A673 (cell line): Measurements from ENCODE around the gene HBP1. TPM values are rescaled to one million over a fixed set of nuclear protein-coding genes. Genes with fewer than 3 reads are reported as not detected.

Source experiments
- BruUV-seq: library from RNA; stranded (reverse); fragments of 400-500 nt; replicated peaks from 2 replicates; lab custom pipeline; 2021; lab: Mats Ljungman, UMichigan
- CTCF ChIA-PET: fragments of 300-600 bp; sonication (Branson Sonifier 250); formaldehyde crosslinking; loops from one replicate; lab custom pipeline; 2022; ENCODE audit warnings: antibody characterized with exemption; lab: Charles Lee
- POLR2A ChIA-PET: fragments of 300-600 bp; sonication (Branson Sonifier 250); formaldehyde crosslinking; loops from one replicate; lab custom pipeline; 2022; ENCODE audit warnings: antibody characterized with exemption; ENCODE audit not compliant: low non-redundant PET; lab: Charles Lee
- DNase-seq: peaks from one replicate; pipeline ENCODE4 v3.0.0-alpha.2; 2015; ENCODE audit warnings: low spot score
- H3K27ac ChIP-seq: fragments of 200-600 bp; sonication (generic); 2 replicates; pipeline ENCODE4 v1.5.1; 2016; ENCODE audit warnings: mixed run types, low read depth, mild to moderate bottlenecking, mixed read lengths, antibody characterized with exemption, low read length; ENCODE audit not compliant: poor library complexity, severe bottlenecking
- H3K27me3 ChIP-seq: fragments of 200-600 bp; sonication (generic); replicated peaks from 2 replicates; pipeline ENCODE4 v1.6.1; 2017; ENCODE audit warnings: mixed run types, low read depth, mild to moderate bottlenecking, mixed read lengths, antibody characterized with exemption, low read length; ENCODE audit not compliant: insufficient read depth, poor library complexity
- H3K36me3 ChIP-seq: fragments of 200-600 bp; sonication (generic); 2 replicates; pipeline ENCODE4 v1.6.1; 2016; ENCODE audit warnings: mixed run types, mild to moderate bottlenecking, mixed read lengths, antibody characterized with exemption, low read length; ENCODE audit not compliant: insufficient read depth, poor library complexity, severe bottlenecking
- H3K4me1 ChIP-seq: fragments of 200-600 bp; sonication (generic); 2 replicates; pipeline ENCODE4 v1.6.1; 2017; ENCODE audit warnings: mixed run types, mild to moderate bottlenecking, mixed read lengths, antibody characterized with exemption, low read length; ENCODE audit not compliant: insufficient read depth, poor library complexity, severe bottlenecking
- H3K4me3 ChIP-seq: fragments of 200-600 bp; sonication (generic); 2 replicates; pipeline ENCODE4 v1.5.1; 2016; ENCODE audit warnings: low read depth, mixed run types, mild to moderate bottlenecking, mixed read lengths, low read length; ENCODE audit not compliant: poor library complexity, severe bottlenecking
- H3K9me3 ChIP-seq: fragments of 200-600 bp; sonication (generic); 2 replicates; pipeline ENCODE4 v1.6.1; 2016; ENCODE audit warnings: mixed run types, low read depth, mild to moderate bottlenecking, mixed read lengths, antibody characterized with exemption, low read length; ENCODE audit not compliant: poor library complexity, severe bottlenecking
- CTCF ChIP-seq: fragments of 300-800, 200-600 bp; sonication (generic); conservative IDR thresholded peaks from 2 replicates; pipeline ENCODE4 v1.5.1; 2017; ENCODE audit warnings: low read depth, mild to moderate bottlenecking, antibody characterized with exemption, low read length, moderate library complexity, mixed read lengths
- EZH2 ChIP-seq: fragments of 200-600 bp; sonication (generic); IDR thresholded peaks from 2 replicates; pipeline ENCODE4 v1.6.1; 2017; ENCODE audit warnings: borderline replicate concordance, low read depth, mild to moderate bottlenecking, mixed read lengths, antibody characterized with exemption, low read length; ENCODE audit not compliant: poor library complexity, severe bottlenecking
- intact Hi-C: fragments of 100-400 bp; cut with micrococcal nuclease; formaldehyde crosslinking; loops from one replicate; pipeline ENCODE4 v1.10.0; 2022; ENCODE audit not compliant: unreplicated experiment
- total RNA-seq: library from RNA; stranded (reverse); gene quantifications from 2 replicates; pipeline ENCODE4 v1.2.3, GENCODE V29; 2021

The HBP1 gene
- total RNA-seq, 1 experiment from 2014 or later: 11.7 TPM

- no peak for TF ChIP-seq EZH2
- no peak for TF ChIP-seq CTCF
- no TSS peak for BruUV-seq
- CTCF ChIA-PET: no interaction called here
- intact Hi-C loops: no loop called here
- no peak for DNase-seq
- no peaks in the 10 kb centered on the region for H3K36me3 ChIP-seq
- H3K27ac ChIP-seq: no peak overlapping the region
- no peak overlapping the region for H3K4me3 ChIP-seq
- POLR2A ChIA-PET: no interaction called here
- H3K4me1 ChIP-seq: no peaks in the 10 kb centered on the region
- no peaks in the 10 kb centered on the region for H3K9me3 ChIP-seq
- no peaks in the 10 kb centered on the region for H3K27me3 ChIP-seq
Observed at GRCh38 chr7:107122486-107122911, 46.3 kb upstream of the HBP1 start.

- H3K4me1 ChIP-seq: no peaks in the 10 kb centered on the region
- H3K9me3 ChIP-seq: no peaks in the 10 kb centered on the region
- no peak overlapping the region for H3K4me3 ChIP-seq
- ChIA-PET POLR2A (no interaction called here), CTCF (no interaction called here)
- H3K36me3 ChIP-seq: no peaks in the 10 kb centered on the region
- H3K27me3 ChIP-seq: no peaks in the 10 kb centered on the region
- intact Hi-C loops: no loop called here
- TF ChIP-seq CTCF (no peak), EZH2 (no peak)
- DNase-seq: no peak
- BruUV-seq: no TSS peak
- H3K27ac ChIP-seq: no peak overlapping the region
Observed at GRCh38 chr7:107123392-107123791, 45.4 kb upstream of the HBP1 start.

GRCh38 chr7:107125475-107125874 lies 43.3 kb upstream of the HBP1 start:
- no peak for DNase-seq
- ChIA-PET CTCF (no interaction called here), POLR2A (no interaction called here)
- Histone ChIP-seq H3K4me3 (no peak overlapping the region), H3K36me3 (no peaks in the 10 kb centered on the region), H3K27me3 (no peaks in the 10 kb centered on the region), H3K9me3 (no peaks in the 10 kb centered on the region), H3K27ac (no peak overlapping the region), H3K4me1 (no peaks in the 10 kb centered on the region)
- BruUV-seq: no TSS peak
- TF ChIP-seq EZH2: no peak
- TF ChIP-seq CTCF: no peak
- intact Hi-C loops: no loop called here
